Neuron (in vitro differentiated cells): Measurements from ENCODE around the gene IL12RB1.
A peak's percentile ranks its signal among the peaks of the same experiment; 100 is the strongest.

Source experiments
- H2AFZ ChIP-seq: one replicate; pipeline ENCODE4 v1.6.1; 2013; ENCODE audit warnings: low read depth, mild to moderate bottlenecking, inconsistent platforms, low read length, moderate library complexity
- H3K27me3 ChIP-seq: one replicate; pipeline ENCODE4 v1.6.1; 2013; ENCODE audit warnings: low read length; ENCODE audit not compliant: insufficient read depth
- H3K36me3 ChIP-seq: one replicate; pipeline ENCODE4 v1.6.1; 2013; ENCODE audit warnings: low read length; ENCODE audit not compliant: insufficient read depth
- H3K4me1 ChIP-seq: one replicate; pipeline ENCODE4 v1.6.1; 2013; ENCODE audit warnings: low read length; ENCODE audit not compliant: insufficient read depth
- H3K4me3 ChIP-seq: 2 replicates; pipeline ENCODE4 v1.5.1; 2013; ENCODE audit warnings: mild to moderate bottlenecking, low read length, moderate library complexity
- H3K9me3 ChIP-seq: one replicate; pipeline ENCODE4 v1.6.1; 2013; ENCODE audit warnings: low read length

Gene IL12RB1

GRCh38 chr19:18119717-18120105 is 33.0 kb upstream of the IL12RB1 start:
- Histone ChIP-seq H3K9me3 (no peaks in the 10 kb centered on the region), H3K27me3 (no peaks in the 10 kb centered on the region), H3K4me1 (peaks cover 15% of the 10 kb centered on the region), H3K36me3 (peaks cover 19% of the 10 kb centered on the region), H3K4me3 (no peak overlapping the region), H2AFZ (no peak overlapping the region)

GRCh38 chr19:18119013-18119716 is 32.4 kb upstream of the IL12RB1 start:
- Histone ChIP-seq H3K9me3 (no peaks in the 10 kb centered on the region), H3K4me1 (peaks cover 15% of the 10 kb centered on the region), H2AFZ (no peak overlapping the region), H3K4me3 (peak overlapping the region; percentile 67), H3K36me3 (peaks cover 16% of the 10 kb centered on the region), H3K27me3 (no peaks in the 10 kb centered on the region)

GRCh38 chr19:18118420-18119012 is 31.8 kb upstream of the IL12RB1 start:
- Histone ChIP-seq H3K36me3 (peaks cover 10% of the 10 kb centered on the region), H3K4me1 (peaks cover 15% of the 10 kb centered on the region), H3K4me3 (peak overlapping the region; percentile 67), H3K9me3 (no peaks in the 10 kb centered on the region), H3K27me3 (no peaks in the 10 kb centered on the region), H2AFZ (peak overlapping the region; percentile 86)

GRCh38 chr19:18117692-18118378 is 31.1 kb upstream of the IL12RB1 start:
- no peaks in the 10 kb centered on the region for H3K27me3 ChIP-seq
- H3K9me3 ChIP-seq = no peaks in the 10 kb centered on the region
- H3K36me3 ChIP-seq = peaks cover 5% of the 10 kb centered on the region
- peak overlapping the region; percentile 67 for H3K4me3 ChIP-seq
- peak overlapping the region; percentile 86 for H2AFZ ChIP-seq
- peaks cover 15% of the 10 kb centered on the region for H3K4me1 ChIP-seq

- Histone ChIP-seq H3K36me3 (peaks cover under 1% of the 10 kb centered on the region), H2AFZ (peak overlapping the region; percentile 55)
Observed at GRCh38 chr19:18117364-18117691, 30.6 kb upstream of the IL12RB1 start.

GRCh38 chr19:18114483-18114882 is 27.7 kb upstream of the IL12RB1 start:
- Histone ChIP-seq H3K27me3 (peaks cover 11% of the 10 kb centered on the region), H3K9me3 (no peaks in the 10 kb centered on the region), H2AFZ (no peak overlapping the region), H3K4me1 (peaks cover 22% of the 10 kb centered on the region), H3K36me3 (no peaks in the 10 kb centered on the region), H3K4me3 (no peak overlapping the region)

More at GRCh38 chr19:18117364-18117691, 30.6 kb upstream of the IL12RB1 start:
- Histone ChIP-seq H3K9me3 (no peaks in the 10 kb centered on the region), H3K27me3 (no peaks in the 10 kb centered on the region), H3K4me1 (peaks cover 15% of the 10 kb centered on the region), H3K4me3 (peak overlapping the region; percentile 58)

- H3K4me3 ChIP-seq = no peak overlapping the region
- H3K9me3 ChIP-seq = no peaks in the 10 kb centered on the region
- H3K4me1 ChIP-seq = peaks cover 19% of the 10 kb centered on the region
- H2AFZ ChIP-seq = no peak overlapping the region
- peaks cover 18% of the 10 kb centered on the region for H3K27me3 ChIP-seq
- no peaks in the 10 kb centered on the region for H3K36me3 ChIP-seq
Observed at GRCh38 chr19:18113827-18114226, 27.1 kb upstream of the IL12RB1 start.

GRCh38 chr19:18112989-18113478 is 26.3 kb upstream of the IL12RB1 start:
- H3K36me3 ChIP-seq = no peaks in the 10 kb centered on the region
- no peaks in the 10 kb centered on the region for H3K9me3 ChIP-seq
- H3K27me3 ChIP-seq = peaks cover 18% of the 10 kb centered on the region
- H3K4me3 ChIP-seq = no peak overlapping the region
- H2AFZ ChIP-seq = no peak overlapping the region
- peaks cover 15% of the 10 kb centered on the region for H3K4me1 ChIP-seq

- no peaks in the 10 kb centered on the region for H3K9me3 ChIP-seq
- H2AFZ ChIP-seq = no peak overlapping the region
- H3K4me3 ChIP-seq = peak overlapping the region; percentile 47
- H3K36me3 ChIP-seq = no peaks in the 10 kb centered on the region
- peaks cover 18% of the 10 kb centered on the region for H3K27me3 ChIP-seq
- peaks cover 10% of the 10 kb centered on the region for H3K4me1 ChIP-seq
Observed at GRCh38 chr19:18110609-18111232, 24.0 kb upstream of the IL12RB1 start.

- Histone ChIP-seq H3K9me3 (no peaks in the 10 kb centered on the region), H3K36me3 (no peaks in the 10 kb centered on the region), H3K4me1 (peaks cover 10% of the 10 kb centered on the region), H3K4me3 (peak overlapping the region; percentile 47), H3K27me3 (peaks cover 18% of the 10 kb centered on the region), H2AFZ (peak overlapping the region; percentile 87)
Observed at GRCh38 chr19:18109733-18110608, 23.2 kb upstream of the IL12RB1 start.

- peaks cover 18% of the 10 kb centered on the region for H3K27me3 ChIP-seq
- H2AFZ ChIP-seq = peak overlapping the region; percentile 87
- no peaks in the 10 kb centered on the region for H3K36me3 ChIP-seq
- peak overlapping the region; percentile 47 for H3K4me3 ChIP-seq
- no peaks in the 10 kb centered on the region for H3K9me3 ChIP-seq
- peaks cover 10% of the 10 kb centered on the region for H3K4me1 ChIP-seq
Observed at GRCh38 chr19:18109341-18109732, 22.6 kb upstream of the IL12RB1 start.

GRCh38 chr19:18108897-18109296 is 22.2 kb upstream of the IL12RB1 start:
- Histone ChIP-seq H3K27me3 (peaks cover 18% of the 10 kb centered on the region), H2AFZ (no peak overlapping the region), H3K4me3 (no peak overlapping the region), H3K4me1 (peaks cover 10% of the 10 kb centered on the region), H3K36me3 (no peaks in the 10 kb centered on the region), H3K9me3 (no peaks in the 10 kb centered on the region)
